Measurements from ENCODE around the gene DAND5.

DAND5 gene

GRCh38 chr19:13022111-13022858 is 52.9 kb downstream of the DAND5 start:
- no peak for DNase-seq (ENCODE audit: low spot score)

DNA sequence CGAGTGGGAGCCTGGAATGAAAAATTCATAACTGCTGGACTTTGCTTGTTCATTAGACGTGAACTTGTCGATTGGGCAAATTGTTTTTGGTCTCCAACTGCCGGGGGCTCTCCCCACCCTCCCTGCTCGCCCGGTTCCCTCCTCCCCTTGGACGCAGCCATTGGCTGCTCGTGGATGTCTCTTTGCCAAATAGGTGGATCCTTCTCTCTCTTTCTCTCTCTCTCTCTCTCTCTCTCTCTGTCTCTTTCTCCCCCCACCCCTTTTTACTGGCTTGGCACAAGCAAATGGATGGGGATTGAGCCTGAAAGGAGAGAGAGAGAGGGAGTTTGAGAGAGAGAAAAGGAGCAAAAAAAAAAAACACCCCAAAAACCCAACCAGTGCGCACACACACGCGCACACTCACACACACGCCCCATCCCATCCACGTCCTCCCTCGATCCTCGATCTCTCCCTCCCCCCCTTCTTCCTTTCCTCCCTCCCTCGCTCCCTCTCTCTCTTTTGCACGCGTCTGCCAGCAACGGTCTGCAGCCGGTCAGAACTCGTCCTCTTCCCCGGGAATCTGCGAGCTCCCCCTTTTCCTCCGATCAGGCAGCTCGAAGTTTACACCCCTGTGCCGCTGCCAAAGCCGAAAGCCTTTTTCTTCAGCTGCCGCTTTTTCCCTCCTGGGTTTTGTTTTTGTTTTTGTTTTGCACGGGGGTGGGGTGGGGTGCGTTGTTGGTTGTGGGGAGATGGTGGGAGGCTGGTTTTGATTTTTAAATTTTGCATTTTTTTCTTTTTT is 53.7 kb downstream of the DAND5 start:
- no peak for DNase-seq (ENCODE audit: low spot score)

GRCh38 chr19:13023656-13024055 is 54.3 kb downstream of the DAND5 start:
- no peak for DNase-seq (ENCODE audit: low spot score)

Data from iPS-NIHi11 (cell line).